HL-60 (cell line): ENCODE measurements around the gene DMXL1.

Experiments used
- POLR2AphosphoS5 ChIP-seq: IDR thresholded peaks from 2 replicates; pipeline ENCODE4 v1.6.1; 2012; ENCODE audit warnings: low read depth
- SPI1 ChIP-seq: IDR thresholded peaks from 2 replicates; pipeline ENCODE4 v1.6.1; 2012; ENCODE audit warnings: low read depth, mild to moderate bottlenecking, borderline replicate concordance
- TF ChIP-seq, protein P1 (sequence below): IDR thresholded peaks from one replicate; pipeline ENCODE4 v1.5.1; 2011; ENCODE audit warnings: low read length, control low read depth, inconsistent platforms; ENCODE audit not compliant: insufficient read depth

DNA sequence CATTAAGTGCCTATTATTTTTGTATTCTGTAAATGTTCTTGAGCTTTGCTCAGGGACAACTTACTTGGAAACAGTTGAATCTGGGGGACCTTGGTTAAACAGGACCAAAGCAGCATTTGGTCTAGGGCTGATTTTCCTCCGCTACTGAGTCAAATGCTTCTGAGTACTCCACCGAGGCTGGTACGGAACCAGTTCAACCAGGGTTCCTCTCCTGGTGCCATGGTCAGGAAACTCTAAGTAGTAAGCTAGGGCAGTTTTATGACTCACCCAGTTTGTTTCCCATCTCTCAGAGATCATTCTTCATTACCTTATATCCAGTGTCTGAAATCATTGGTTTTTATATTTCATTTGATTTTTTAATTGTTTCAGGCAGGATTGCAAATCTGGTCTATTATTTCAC is 173.0 kb downstream of the DMXL1 start:
- TF ChIP-seq POLR2AphosphoS5 (no peak), SPI1 (no peak)
- TF ChIP-seq, protein P1, sequence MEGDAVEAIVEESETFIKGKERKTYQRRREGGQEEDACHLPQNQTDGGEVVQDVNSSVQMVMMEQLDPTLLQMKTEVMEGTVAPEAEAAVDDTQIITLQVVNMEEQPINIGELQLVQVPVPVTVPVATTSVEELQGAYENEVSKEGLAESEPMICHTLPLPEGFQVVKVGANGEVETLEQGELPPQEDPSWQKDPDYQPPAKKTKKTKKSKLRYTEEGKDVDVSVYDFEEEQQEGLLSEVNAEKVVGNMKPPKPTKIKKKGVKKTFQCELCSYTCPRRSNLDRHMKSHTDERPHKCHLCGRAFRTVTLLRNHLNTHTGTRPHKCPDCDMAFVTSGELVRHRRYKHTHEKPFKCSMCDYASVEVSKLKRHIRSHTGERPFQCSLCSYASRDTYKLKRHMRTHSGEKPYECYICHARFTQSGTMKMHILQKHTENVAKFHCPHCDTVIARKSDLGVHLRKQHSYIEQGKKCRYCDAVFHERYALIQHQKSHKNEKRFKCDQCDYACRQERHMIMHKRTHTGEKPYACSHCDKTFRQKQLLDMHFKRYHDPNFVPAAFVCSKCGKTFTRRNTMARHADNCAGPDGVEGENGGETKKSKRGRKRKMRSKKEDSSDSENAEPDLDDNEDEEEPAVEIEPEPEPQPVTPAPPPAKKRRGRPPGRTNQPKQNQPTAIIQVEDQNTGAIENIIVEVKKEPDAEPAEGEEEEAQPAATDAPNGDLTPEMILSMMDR, result no peak
